ENCODE results near the gene ATAD3B.
"Not testable (repeated sequence)": the region's sequence is repeated elsewhere in the genome, so short reads cannot be mapped to it uniquely, and the experiment has no call there.

Gene ATAD3B

GRCh38 chr1:1433804-1434130 lies 37.8 kb upstream of the ATAD3B start:
- DNase-seq = no peak

- DNase-seq = no peak
Measured at GRCh38 chr1:1434131-1434823, 37.3 kb upstream of the ATAD3B start.

GRCh38 chr1:1434824-1435105 lies 36.8 kb upstream of the ATAD3B start:
- DNase-seq = no peak

DNA sequence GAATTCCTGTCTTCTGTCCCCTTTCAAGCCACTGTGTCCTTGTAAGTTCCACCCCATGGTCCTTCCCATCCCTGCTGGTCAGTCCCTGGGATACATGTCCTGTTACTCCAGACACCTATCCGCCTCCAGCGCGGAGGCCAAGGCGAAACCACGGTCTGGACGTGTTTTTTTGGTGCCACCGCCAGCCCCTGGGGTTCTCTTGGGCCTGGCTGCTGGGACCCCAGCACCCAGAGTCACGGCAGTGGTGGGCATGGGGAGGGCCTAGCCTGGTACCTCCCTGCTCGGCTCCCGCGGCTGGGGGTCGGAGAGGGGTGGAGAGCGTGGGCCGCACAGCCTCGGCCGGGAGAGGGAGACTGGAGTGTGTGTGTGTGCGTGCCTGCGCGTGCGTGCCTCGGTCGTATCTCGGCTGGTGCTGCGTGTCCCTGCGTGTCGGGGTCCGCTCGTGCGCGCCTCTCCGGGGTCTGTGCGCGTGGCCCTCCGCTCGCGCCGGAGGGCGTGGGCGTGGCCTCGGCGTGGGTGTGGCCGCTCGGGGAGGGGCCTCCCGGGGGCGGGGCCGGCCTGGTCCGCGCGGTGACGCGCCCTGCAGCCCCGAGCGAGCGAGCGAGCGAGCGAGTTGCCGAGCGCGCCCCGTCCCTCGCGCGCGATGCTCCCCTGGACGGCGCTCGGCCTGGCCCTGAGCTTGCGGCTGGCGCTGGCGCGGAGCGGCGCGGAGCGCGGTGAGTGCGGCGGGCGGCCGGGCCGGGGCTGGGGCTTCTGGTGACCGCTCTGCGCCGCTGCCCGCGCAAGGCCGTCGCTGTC lies 36.3 kb upstream of the ATAD3B start, which contains the start of gene VWA1:
Gene VWA1, plus strand, starts transcription at position 585 of the 798 bp plus-strand sequence. Its CDS starts 59 bp downstream, at position 644.
- no peak for DNase-seq

- DNase-seq = no peak
Measured at GRCh38 chr1:1435911-1436629, 35.5 kb upstream of the ATAD3B start.

DNA sequence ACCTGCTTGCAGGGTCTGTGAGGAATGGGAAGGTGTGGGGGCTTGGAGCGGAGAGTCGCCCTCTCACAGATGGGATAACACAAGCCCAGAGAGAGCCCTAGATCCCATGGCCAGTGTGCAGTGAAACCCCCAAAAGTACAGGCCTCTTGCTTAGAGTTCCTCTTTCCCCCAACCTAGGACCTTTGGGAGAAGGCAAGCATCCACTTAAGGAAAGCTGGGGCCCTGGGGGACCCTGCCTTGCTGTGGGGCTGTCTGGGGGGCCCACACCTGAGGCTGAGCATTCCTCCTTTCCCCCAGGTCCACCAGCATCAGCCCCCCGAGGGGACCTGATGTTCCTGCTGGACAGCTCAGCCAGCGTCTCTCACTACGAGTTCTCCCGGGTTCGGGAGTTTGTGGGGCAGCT lies 34.9 kb upstream of the ATAD3B start:
- DNase-seq = no peak

- DNase-seq = no peak
Measured at GRCh38 chr1:1437033-1437903, 34.3 kb upstream of the ATAD3B start.

GRCh38 chr1:1437904-1438376 lies 33.6 kb upstream of the ATAD3B start:
- DNase-seq = no peak

DNA sequence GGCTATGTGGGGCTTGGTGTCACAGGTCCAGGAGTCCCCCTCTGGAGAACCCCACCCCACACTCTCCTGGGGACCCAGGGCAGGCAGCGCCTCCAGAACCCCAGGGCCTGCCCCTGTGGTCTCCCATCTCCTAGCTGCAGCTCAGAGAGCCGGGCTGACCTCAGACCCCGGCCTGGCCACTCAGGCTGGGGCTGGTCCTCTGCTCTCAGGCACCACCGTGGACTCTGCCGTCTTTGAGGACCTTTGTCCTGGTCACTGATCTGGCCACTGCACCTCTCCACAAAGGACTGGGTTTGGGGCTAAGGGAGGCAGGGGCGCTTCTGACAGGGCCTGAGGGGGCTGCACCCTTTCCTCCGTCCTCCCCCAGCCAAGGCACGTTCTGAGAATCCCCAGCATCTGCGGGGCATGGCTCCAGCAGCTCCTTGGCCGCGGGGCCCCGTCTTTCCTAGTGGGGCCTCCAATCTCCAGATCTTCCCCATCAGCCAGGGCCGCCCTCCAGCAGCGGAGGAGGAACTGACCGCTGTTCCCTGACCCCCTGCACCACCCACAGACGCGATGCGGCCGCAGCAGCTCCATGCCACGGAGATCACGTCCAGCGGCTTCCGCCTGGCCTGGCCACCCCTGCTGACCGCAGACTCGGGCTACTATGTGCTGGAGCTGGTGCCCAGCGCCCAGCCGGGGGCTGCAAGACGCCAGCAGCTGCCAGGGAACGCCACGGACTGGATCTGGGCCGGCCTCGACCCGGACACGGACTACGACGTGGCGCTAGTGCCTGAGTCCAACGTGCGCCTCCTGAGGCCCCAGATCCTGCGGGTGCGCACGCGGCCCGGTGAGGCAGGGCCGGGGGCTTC lies 32.8 kb upstream of the ATAD3B start:
- DNase-seq = no peak

GRCh38 chr1:1439546-1440261 lies 31.9 kb upstream of the ATAD3B start:
- no peak for DNase-seq

DNA sequence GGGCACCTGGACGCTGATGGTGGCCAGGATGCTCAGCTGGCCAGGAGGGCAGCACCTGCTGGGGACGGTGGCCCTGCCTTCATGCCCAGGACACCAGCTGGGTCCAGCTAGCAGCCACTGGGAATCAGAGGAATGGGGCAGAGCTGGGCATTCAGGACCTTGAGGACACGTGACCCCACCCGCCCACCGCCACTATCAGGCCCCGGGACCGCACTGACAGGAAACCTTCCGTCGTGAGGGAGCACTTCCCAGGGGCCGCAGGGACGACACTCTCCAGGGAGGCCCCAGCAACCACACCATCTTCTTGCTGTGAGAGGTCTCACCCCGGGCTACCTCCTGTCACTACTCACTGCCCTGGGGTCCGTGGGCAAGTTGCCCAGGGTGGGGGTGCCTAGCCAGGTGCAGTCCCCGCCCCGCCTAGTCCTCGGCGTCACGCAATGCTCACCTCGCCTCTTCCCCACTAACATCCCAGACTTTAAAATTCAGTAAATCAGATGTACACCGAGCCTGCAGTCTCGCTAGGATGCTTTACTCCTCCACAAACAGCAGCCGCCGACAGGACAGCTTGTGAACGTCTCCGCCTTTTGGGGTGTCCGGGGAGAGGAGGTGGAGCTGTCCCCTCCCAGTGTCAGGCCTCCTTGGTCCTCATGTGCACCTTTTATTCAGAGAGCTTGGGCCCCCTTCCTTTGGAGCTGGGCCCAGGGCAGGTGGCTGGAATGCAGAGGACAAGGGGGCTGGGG lies 31.1 kb upstream of the ATAD3B start:
- DNase-seq = no peak

DNA sequence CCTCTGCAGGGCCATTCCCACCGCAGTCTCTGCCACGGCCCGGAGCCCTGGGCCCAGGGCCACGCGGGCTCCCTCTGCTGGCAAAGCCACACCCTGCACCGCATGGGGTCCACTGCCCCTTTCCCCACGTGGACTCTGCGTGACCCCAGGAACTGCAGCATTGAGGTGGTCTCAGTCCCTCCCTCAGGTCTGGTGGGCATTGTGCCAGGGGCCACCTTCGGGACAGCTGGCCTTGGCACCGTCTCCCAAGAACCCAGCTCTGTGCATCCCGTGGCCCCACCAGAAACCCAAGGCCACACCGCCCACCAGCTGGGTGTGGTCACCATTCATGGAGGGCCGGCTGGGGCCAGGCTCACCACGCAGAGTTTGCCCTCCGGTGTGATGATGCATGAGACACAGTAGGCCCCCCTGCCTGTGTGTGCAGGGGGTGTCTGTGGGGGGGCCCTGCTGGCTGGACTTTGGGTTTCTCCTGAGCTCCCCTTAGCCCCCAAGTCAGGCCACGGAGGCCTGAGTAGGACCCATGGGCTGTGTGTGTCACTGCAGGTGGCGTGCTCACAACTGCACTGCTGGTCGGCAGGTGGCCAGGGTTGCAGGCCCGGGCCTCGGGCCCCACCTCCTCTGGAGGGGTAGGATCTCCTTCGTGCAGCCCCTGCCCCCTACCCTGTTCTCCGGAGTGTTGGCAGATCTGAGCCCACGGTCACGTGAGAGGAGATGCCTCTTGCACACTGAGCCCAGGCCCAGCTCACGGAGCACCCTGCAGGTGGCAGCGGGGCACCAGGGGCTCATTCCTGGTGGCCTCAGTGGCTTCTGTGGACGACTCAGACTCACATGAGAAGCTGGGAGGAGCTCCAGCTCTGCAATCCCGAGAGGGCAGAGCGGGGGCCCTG lies 30.3 kb upstream of the ATAD3B start:
- DNase-seq = no peak

- no peak for DNase-seq
Measured at GRCh38 chr1:1442069-1442770, 29.3 kb upstream of the ATAD3B start.

- DNase-seq = not testable (repeated sequence)
Measured at GRCh38 chr1:1446631-1447030, 24.9 kb upstream of the ATAD3B start.

- DNase-seq = no peak
Measured at GRCh38 chr1:1449099-1449739, 22.3 kb upstream of the ATAD3B start, which contains the start of gene ATAD3C. TSS of gene ATAD3C (plus strand) at chr1:1449689. CDS start at chr1:1450684, 995 bp downstream.

DNA sequence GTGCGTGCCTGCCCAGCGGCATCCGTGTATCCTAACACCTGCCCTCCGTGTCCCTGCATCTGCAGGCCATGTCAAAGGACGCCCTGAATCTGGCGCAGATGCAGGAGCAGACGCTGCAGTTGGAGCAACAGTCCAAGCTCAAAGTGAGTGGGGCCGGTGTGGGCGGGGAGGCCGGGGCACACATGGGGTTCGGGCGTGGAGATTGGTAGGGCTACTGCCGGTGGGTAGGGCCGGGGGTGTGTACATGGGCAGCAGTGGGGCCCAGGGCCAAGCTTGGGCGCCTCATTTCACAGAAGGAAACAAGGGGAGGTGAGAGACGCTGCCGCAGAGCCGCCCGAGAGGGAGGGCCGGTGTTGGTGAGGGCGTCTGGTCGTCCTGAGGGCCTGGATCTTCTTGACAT lies 20.9 kb upstream of the ATAD3B start:
- not testable (repeated sequence) for DNase-seq

GRCh38 chr1:1451696-1452364 lies 19.7 kb upstream of the ATAD3B start:
- no peak for DNase-seq

DNA sequence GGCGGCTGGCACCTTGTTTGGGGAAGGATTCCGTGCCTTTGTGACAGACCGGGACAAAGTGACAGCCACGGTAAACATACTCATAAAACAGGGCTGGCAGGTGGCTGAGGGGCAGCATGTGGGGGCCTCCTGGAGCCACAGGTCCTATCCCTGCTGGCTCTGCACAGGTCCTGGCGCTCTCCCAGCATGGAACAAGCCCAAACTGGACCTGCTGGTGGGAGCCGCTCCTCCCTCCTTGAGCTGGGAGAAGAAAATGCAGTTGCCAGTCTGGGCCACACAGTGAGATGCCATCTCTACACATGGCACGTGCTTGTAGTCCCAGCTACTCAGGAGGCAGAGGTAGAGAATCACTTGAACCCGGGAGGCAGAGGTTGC lies 19.2 kb upstream of the ATAD3B start:
- DNase-seq = not testable (repeated sequence)

Data from NCI-H226 (cell line).